ENCODE measurements around the gene ABITRAM.
A peak's percentile ranks its signal among the peaks of the same experiment; 100 is the strongest.
"Not testable (repeated sequence)": the region's sequence is repeated elsewhere in the genome, so short reads cannot be mapped to it uniquely, and the experiment has no call there.

Gene ABITRAM, protein sequence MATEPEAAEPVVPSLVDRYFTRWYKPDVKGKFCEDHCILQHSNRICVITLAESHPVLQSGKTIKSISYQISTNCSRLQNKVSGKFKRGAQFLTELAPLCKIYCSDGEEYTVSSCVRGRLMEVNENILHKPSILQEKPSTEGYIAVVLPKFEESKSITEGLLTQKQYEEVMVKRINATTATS

DNA sequence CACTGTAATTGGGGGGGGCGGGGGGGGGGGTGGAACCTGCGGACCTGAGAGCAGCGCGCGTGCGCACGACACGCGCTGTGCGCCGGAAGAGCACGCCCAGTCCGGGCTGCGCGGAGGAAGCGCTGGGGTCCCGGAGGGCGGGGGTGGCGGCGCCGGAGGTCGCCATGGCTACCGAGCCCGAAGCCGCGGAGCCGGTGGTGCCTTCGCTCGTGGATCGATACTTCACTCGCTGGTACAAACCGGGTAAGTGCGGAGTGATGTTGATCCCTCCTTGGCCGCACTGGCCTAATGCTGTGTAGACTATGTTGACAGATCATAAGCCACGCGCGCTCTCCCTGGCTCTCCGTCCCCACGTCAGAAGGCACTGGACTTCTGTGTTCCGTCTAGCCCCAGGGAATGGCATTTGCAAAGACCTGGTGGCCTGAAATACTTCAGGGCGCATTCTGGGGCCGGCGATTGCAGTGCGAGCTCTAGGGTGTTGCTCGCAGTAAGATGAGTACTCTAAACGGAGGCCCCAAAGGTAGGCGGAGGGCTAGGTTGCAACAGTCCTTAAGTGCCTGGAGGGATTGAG lies at the start of gene ABITRAM:
Gene ABITRAM, plus strand, starts transcription at position 78 of the 571 bp plus-strand sequence. Its CDS starts 87 bp downstream, at position 165.
- peak; percentile 87 for DNase-seq

DNA sequence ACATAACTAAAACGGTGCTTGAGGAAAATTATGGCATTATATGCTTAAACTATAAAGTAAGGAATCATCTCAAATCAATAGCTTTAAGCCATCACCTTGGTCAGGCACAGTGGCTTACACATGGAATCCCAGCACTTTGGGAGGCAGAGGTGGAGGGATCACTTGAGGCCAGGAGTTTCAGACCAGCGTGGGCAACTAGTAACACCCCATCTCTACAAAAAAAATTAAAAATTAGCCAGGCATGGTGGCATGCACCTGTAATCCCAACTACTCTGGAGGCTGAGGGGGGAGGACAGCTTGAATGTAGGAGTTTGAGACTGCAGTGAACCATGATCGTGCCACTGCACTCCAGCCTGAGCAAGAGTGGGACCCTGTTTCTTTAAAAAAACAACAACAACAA lies 49.5 kb upstream of the ABITRAM start:
- no peak for DNase-seq

DNA sequence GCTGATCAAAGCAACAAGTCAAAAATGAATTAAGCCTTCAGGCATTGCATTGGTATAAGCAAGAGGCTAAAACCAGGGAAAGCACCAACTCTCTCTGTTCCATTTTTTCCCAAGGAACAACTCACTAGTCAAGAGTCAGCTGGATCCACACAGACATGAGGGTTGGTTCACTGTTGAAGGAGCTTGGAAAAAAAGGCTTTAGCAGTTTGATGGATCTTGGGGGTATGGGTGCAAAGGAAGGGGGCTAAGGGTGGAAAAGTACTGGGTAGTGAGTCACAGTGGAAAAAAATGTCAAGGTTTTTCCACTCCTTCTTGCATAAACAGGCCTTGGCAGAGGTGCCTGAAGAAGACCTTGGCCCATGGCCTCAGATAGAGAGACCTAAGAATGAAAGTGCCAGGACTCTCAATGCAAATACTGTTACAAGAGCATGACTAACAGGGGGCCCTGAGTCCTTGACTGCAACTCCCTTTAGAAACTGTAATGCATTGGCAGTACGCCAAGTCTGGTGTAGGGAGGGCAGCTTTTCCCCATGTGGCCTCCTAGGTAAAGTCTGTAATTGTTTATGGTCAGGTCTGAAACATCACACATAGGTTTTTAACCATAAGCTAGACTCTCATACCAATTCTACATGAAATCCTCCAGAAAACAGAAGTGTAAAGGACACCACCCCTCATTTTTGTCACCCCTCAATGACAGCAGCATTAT lies 48.4 kb upstream of the ABITRAM start:
- no peak for DNase-seq

DNA sequence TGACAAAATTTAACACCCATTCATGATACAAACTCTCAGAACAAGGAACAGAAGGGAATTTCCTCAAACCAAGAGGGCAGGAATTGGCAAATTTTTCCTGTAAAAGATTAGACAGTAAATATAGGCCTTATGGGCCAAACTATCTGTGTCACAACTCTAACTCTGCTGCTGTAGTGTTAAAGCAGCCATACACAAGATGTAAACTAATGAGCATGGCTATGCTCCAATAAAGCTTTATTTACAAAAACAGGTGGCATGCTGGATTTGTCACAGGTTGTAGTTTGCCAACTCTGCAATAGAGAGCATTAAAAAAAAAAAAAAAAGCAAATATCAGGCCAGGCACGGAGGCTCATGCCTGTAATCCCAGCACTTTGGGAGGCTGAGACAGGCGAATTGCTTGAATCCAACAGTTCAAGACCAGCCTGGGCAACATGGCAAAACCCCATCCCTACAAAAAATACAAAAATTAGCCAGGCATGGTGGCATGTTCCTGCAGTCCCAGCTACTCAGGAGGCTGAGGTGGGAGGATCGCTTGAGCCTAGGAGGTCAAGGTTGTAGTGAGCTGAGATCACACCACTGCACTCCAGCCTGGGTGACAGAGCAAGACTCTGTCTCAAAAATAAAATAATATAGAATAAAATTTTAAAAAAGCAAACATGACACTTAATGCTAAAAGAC lies 47.5 kb upstream of the ABITRAM start:
- DNase-seq, result not testable (repeated sequence)

DNA sequence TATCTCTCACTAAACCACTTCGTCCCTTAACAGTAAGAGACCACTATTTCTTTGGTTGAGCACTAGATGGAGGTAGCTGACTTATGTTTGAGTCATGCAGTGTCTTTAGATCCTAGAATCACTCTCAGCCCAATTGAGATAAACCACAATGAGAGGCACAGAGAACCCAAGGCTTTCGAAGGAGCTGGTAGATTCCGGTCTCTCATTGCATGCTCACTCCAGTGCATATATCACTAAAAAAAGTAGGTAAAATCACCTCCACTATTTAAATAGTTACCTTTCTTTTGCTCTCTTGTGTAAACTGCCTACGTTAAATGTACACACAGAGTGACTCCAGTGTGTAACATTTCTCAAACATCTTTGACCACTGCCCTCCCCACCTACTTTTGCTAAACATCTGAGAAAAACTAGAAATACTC lies 44.5 kb upstream of the ABITRAM start:
- no peak for DNase-seq

DNA sequence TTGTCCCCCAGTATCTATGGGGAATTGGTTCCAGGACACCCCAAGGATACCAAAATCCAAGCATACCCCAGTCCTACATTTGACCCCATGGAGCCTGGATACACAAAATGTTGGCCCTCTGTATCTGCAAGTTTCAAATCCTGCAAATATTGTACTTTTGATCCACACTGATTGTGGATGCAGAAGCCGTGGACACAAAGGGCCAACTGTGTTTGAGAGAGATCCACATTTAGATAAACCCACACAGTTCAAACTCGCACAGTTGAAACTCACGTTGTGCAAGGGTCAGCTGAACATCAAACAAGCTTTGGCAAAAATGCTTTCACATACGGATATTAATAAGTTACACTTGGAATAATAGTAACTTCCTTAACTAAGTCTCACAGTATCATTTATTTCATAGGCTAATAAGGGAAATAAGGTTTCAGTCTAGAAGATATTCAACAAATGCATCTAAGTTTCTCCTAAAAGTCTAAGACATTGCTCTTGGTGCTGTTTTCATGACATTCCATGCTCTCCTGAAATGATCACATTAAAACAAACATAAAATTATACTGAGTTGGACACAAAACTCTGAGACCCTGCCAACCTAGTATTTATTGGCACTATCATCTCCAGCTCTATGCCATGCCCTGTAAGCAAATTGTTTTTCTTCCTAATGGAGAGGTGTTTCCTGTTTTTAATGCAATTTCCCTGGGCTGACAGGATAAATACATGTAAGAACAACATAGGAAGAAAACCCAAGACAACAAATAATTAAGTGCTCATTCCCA lies 39.8 kb upstream of the ABITRAM start:
- no peak for DNase-seq

DNA sequence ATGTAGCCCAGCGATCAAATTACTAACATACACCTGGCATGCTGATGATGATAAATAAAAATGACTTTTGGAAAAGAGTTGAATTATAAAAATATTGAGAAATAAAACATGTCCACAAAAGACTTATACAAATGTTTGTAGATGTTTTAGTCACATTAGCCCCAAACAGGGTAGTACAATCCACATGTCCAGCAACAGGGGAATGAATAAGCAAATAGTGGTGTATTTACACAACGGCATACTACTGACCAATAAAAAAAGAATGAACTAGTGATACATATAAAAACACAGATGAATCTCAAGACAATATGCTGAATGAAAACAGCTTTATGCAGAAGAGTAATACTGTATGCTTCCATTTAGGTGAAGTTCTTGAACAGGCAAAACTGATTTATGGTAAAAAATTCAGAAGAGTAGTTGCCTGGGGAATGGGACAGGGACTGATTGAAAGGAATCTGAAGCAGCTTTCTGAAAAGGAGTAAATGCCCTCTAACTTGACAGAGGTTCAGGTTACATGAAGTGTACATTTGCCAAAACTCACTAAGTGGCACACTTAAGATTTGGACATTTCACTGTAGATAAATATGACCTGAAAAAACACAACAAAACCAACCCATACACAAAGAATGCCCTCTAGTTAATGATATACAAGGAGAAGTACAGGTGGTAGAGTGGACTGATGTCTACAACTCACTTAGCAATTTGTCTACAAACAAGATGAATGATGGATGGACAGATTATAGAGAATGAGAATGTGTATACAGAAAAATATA lies 36.7 kb upstream of the ABITRAM start:
- no peak for DNase-seq

DNA sequence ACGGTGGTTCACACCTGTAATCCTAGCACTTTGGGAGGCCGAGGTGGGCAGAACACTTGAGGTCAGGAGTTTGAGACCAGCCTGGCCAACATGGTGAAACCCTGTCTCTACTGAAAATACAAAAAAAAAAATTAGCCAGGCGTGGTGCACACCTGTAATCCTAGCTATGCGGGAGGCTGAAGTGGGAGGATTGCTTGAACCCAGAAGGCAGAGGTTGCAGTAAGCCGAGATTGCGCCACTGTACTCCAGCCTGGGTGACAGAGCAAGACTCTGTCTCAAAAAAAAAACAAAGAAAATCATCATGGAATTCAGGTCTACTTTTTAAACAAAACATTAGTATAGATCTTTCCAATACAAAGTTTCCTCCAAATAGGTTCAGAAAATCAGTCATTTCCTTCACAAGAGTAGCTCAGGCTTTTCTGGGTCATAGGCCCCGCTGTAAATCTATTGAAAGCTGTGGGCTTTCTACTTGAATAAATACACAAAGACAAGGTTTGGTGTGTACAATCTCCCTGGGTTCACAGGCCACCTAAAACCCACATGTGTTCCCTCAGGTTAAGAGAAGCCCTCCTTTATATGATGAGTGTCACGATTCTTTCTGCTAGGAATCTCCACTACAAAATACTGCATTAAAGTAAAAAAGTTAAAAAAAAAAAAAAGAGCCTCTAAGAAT lies 35.0 kb upstream of the ABITRAM start:
- DNase-seq, result not testable (repeated sequence)

DNA sequence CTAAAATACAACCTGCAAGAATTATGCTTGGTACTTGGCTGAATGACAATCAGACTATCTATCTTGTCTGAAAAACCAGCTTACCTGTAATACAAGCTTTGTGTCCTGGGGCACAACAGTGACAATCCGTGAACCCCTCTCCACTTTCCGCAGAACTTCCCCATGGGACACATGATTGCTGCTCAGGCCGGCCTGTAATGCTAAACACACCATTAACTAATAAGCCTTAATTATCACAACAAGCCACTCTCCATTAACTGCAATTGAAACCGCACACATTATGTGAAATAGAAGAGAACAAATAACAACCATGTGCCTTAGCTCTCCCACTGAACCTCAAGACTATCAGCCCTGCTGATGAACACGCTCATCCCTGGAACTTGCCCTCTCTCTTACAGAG lies 34.0 kb upstream of the ABITRAM start:
- DNase-seq, result no peak

DNA sequence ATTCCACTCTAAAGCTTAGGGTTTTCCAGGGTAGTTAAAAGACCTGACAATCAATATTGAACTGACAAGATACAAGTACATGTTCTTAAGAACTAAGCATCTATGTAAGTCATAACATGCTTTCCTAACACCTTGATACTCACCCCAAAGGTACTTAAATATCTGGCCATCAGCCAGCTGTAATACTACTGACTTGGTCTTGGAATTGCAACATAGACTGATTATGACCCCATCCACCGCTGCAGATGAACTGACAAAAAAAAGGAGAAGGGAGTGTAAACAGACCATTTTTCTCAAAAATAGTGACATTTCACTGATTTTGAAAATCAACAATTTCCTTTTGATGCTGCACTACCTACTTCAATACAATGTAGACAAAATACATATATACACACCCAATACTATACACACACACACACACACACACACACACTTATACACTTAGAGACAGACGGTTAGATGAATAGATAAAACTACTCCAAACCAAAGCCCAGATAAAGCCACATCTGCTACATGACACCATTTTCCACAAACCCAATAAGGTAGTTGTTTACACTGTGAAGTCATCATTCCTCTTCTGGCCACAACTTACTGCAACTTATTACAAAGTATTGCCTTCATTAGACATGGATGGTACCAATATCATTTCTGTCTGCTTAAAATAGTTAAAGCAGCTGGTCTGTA lies 30.6 kb upstream of the ABITRAM start:
- no peak for DNase-seq

DNA sequence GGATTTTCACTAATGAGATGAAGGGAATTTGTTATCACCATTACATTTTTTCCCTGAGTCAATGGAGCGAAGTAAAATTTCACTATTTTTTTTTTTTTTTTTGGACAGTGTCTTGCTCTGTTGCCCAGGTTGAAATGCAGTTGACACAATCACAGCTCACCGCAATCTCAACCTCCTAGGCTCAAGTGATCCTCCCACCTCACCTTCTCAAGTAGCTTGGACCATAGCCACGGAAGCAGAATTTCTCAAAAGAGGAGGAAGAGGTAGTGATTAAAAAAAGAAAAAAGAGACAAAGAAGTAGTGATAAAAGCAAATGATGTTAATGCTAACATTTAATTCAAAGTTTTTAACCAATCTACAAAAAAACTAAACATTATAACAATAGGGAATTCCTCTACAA lies 30.0 kb upstream of the ABITRAM start:
- DNase-seq, result no peak

DNA sequence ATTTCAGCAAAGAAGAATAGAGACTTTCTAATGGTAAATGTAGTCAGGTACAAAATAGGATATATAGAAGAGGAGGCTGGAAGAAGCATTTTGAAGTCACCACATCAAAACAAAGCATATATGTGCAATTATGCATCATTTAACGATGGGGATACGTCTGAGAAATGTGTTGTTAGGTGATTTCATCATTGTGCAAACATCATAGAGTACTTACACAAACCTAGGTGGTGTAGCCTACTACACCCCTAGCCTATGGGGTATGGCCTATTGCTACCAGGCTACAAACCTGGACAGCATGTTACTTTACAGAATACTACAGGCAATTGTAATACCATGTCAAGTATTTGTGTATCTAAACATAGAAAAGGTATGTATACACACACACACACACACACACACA lies 28.7 kb upstream of the ABITRAM start:
- DNase-seq, result no peak

DNA sequence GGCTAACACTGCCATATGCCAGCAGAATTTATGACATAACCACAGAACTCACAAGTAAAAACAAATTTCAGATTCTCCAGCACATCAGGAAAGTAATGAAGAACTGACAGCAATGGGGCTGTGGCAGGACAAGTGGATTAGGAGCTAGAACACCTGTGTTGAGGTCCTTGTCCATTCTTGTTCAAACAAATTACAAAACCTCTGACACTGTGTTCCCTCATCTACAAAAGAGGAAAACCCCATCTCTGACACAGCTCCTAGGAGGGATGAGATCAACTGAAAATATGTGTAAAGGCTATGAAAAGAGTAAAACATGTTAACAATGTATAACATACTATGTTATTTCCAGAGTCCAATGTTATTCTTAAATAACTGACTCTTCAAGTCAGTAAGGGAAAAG lies 23.8 kb upstream of the ABITRAM start:
- DNase-seq, result no peak

DNA sequence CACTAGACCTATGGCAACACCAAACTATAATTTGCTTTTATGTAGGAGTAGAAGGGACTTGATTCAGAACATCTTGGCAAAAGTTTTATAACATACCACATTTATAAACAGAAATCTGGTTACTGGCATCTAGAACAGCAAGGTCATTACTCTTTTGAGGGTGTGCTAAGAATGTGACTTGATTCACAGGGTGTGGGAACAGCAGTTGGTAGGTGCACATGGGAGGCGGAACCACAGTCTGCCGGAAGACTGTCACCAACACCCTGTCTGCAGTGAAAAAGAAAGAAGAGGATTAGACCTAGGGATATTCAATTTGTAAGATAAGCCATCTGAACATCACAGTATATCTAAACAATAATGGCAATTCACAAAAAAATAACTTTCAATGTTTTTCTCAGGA lies 23.3 kb upstream of the ABITRAM start:
- no peak for DNase-seq

DNA sequence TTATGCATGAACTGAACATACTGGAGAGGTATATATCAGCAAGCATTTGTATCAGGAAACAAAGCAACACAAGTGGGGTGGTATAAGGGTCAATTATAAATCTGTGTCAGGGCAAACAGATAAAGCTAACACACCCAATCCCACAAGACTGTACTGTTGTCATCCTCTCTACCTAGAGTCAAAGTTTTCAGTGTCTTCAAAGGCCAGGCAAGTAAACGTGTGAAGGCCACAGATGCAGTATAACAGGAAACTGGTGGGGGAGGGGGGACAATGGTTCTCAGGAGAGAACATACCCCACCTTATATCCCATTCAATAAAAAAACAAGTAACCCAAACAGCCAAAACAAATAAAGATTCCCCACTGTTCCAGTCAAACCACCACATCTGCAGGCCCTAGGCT lies 22.4 kb upstream of the ABITRAM start:
- no peak for DNase-seq

DNA sequence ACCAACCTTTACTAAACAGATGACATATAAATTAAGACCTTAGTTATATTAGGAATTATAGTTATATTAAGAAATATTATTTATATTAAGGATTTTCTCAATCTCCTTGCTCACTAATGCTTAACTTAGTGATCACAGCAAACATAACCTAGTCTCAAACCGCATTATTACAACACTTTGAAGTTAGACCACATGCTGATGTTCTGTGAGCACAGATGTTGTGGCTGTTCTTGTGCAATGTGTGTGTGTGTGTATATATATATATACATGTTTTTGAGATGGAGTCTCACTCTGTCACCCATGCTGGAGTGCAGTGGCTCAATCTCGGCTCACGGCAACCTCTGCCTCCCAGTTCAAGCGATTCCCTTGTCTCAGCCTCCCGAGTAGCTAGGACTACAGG lies 20.8 kb upstream of the ABITRAM start:
- DNase-seq, result no peak

DNA sequence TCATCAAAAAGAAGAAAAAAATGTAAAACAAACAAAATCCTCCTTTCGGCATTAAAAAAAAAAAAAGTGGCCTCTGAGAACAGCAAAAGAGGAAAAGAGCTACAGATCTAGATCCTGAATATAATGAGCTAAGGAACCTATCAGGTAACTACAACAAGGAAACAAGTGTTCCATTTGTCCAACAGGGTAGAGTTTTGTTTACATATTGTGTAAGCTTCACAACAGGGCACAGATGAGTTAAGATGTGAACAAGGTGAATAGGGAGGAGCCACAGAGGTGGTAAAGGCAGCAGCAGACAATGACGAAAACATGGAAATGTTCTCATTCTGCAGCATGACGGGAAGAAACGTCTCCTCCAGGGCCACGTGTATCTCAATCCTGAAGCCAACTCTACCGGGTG lies 14.7 kb upstream of the ABITRAM start:
- no peak for DNase-seq

DNA sequence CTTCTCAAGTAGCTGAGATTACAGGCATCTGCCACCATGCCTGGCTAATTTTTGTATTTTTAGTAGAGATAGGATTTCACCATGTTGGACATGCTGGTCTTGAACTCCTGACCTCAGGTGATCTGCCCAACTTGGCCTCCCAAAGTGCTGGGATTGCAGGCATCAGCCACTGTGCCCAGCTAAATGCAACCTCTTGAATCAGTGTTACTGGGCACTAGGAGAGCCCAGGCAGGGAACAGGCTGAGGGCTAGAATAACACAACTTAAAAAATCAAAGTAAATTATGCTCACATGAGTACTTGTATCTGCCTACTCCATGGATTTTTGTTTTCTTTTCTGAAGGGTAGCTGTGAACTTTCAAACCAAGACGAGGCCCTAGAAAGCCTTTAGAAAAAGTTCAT lies 13.8 kb upstream of the ABITRAM start:
- DNase-seq, result not testable (repeated sequence)

DNA sequence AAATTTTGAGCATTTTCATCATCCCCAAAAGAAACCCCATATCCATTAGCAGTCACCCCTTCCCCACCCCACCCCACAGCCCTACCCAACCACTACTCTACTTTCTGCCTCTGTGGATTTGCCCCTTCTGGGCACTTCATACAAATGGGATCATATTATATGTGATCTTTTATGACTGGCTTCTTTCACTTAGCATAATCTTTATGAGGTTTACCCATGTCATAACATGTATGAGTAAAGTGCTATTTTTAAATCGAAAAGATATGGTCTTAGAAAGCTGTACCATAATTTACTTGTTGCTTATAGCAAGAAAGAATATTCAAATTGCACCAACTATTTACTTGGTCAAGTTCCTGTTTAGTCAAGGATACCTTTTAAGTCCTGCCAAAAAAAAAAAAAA lies 13.0 kb upstream of the ABITRAM start:
- DNase-seq, result no peak

DNA sequence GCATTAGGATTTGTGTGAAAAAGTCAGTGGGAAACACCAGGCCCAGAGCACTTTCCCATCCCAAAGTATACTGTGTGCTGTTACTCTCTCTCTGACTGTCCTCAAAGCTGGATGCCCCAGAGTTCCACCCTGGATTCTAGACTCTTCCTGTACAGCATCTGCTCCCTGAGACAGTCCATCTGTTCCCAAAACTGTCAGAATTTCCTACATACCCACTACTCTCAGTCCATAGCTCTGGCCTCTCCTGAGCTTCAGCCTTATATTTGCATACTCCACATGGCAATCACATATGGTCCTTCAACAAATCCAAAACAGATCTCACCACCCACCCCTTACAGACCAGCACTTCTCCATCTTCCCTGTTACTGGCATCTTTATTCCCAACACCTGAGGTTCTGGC lies 9.7 kb upstream of the ABITRAM start:
- DNase-seq, result no peak

DNA sequence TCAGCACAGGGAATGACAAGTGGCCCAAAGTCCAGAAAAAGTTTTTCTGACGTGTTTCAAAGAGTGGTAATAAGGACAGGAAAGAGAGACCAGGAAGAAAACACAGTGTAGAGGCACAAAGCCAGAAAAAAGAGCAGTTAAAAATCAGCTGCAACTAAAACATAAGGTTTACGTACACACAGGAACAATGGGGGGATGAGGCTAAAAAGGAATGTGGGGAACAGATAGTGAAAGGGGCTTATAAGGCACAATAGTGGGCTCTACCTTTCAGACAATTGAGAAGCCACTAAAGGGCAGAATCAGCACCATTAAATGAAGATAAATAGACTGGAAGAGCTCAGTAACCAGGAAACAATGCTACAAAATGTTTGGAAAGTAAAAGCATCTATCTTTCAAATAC lies 5.8 kb upstream of the ABITRAM start:
- DNase-seq, result no peak
